MM.1S (cell line): Measurements from ENCODE around the gene SH3RF3.

Experiments
- CTCF ChIP-seq: fragments of 300-600 bp; sonication (generic); IDR thresholded peaks from 2 replicates; pipeline ENCODE4 v1.5.1; 2016; ENCODE audit warnings: antibody characterized with exemption, low read length, mixed read lengths
- EZH2 ChIP-seq: fragments of 300-600 bp; sonication (generic); optimal IDR thresholded peaks from 2 replicates; pipeline ENCODE3; 2017; ENCODE audit warnings: low read depth, mild to moderate bottlenecking, antibody characterized with exemption, low read length, mixed read lengths

GRCh38 chr2:109229094-109229675 is 100.2 kb downstream of the SH3RF3 start:
- no peak for TF ChIP-seq EZH2
- no peak for TF ChIP-seq CTCF
